HG03469 (cell line): ENCODE data around the gene RERE.

Source experiments
- ATAC-seq: cut with Tn5 transposase; IDR thresholded peaks from one replicate; pipeline ENCODE4 v1.9.1; 2021; ENCODE audit warnings: mild to moderate bottlenecking, moderate library complexity, moderate number of reproducible peaks; ENCODE audit not compliant: unreplicated experiment

RERE gene

GRCh38 chr1:8324176-8324810, 493.1 kb downstream of the RERE start:
- no peak for ATAC-seq

GRCh38 chr1:8323706-8324105, 493.7 kb downstream of the RERE start:
- no peak for ATAC-seq

GRCh38 chr1:8321612-8322011, 495.8 kb downstream of the RERE start:
- ATAC-seq, result no peak

- ATAC-seq, result no peak
Measured at GRCh38 chr1:8318436-8318835, 499.0 kb downstream of the RERE start.

GRCh38 chr1:8317647-8318381, 499.6 kb downstream of the RERE start, which contains the start of gene SLC45A1:
Gene SLC45A1 (plus strand): TSS chr1:8318114. CDS start chr1:8324330, 6,216 bp downstream.
- no peak for ATAC-seq

- no peak for ATAC-seq
Measured at GRCh38 chr1:8315573-8316475, 501.6 kb downstream of the RERE start.

- ATAC-seq, result no peak
Measured at GRCh38 chr1:8314346-8315280, 502.8 kb downstream of the RERE start.

GRCh38 chr1:8313231-8313630, 504.2 kb downstream of the RERE start:
- no peak for ATAC-seq

GRCh38 chr1:8312235-8313218, 504.9 kb downstream of the RERE start:
- ATAC-seq, result no peak

GRCh38 chr1:8311068-8311718, 506.2 kb downstream of the RERE start:
- no peak for ATAC-seq

- ATAC-seq, result no peak
Measured at GRCh38 chr1:8307628-8308027, 509.8 kb downstream of the RERE start.

GRCh38 chr1:8303876-8304275, 513.6 kb downstream of the RERE start:
- ATAC-seq, result no peak

- ATAC-seq, result no peak
Measured at GRCh38 chr1:8303141-8303540, 514.3 kb downstream of the RERE start.
